LNCAP (cell line): ENCODE measurements around the gene SRRM2.
A peak's percentile ranks its signal among the peaks of the same experiment; 100 is the strongest.

Experiments used
- CTCF ChIP-seq: fragments of 450-650 bp; IDR thresholded peaks from 2 replicates; pipeline ENCODE4 v1.5.1; 2017; ENCODE audit warnings: mild to moderate bottlenecking

The SRRM2 gene

GRCh38 chr16:2716948-2717347 lies 35.5 kb upstream of the SRRM2 start:
- TF ChIP-seq CTCF: no peak

GRCh38 chr16:2717383-2718263 lies 34.8 kb upstream of the SRRM2 start:
- TF ChIP-seq CTCF: no peak

- TF ChIP-seq CTCF: no peak
Measured at GRCh38 chr16:2719328-2720063, 32.9 kb upstream of the SRRM2 start.

- no peak for TF ChIP-seq CTCF
Measured at GRCh38 chr16:2720064-2720457, 32.4 kb upstream of the SRRM2 start, which contains the start of gene PRSS27. PRSS27 (minus strand) TSS chr16:2720224; CDS start chr16:2720160, 64 bp downstream.

GRCh38 chr16:2720719-2721633 lies 31.5 kb upstream of the SRRM2 start:
- peak; percentile 64 for TF ChIP-seq CTCF

- TF ChIP-seq CTCF: no peak
Measured at GRCh38 chr16:2724088-2724676, 28.3 kb upstream of the SRRM2 start.

- TF ChIP-seq CTCF: no peak
Measured at GRCh38 chr16:2724816-2725348, 27.6 kb upstream of the SRRM2 start.
